T-helper 1 cell treated with Interleukin-12 subunit alpha and Interleukin-12 subunit beta and Interleukin-4 antibody, amounts not matched to agents 30 μg/mL and 1 μg/mL, for 36 hours (primary cell): Measurements from ENCODE around the gene PLIN3.
"Not testable (repeated sequence)": the region's sequence is repeated elsewhere in the genome, so short reads cannot be mapped to it uniquely, and the experiment has no call there.

Source experiments
- H3K27ac Mint-ChIP-seq: one replicate; pipeline ENCODE4 v1.8.0; 2021; ENCODE audit warnings: mild to moderate bottlenecking, mixed read lengths
- H3K27me3 Mint-ChIP-seq: one replicate; pipeline ENCODE4 v1.8.0; 2021; ENCODE audit warnings: low read depth, mixed read lengths
- H3K36me3 Mint-ChIP-seq: one replicate; pipeline ENCODE4 v1.8.0; 2021; ENCODE audit warnings: low read depth, mixed read lengths
- H3K4me1 Mint-ChIP-seq: one replicate; pipeline ENCODE4 v1.8.0; 2021; ENCODE audit warnings: low read depth, mixed read lengths
- H3K4me3 Mint-ChIP-seq: one replicate; pipeline ENCODE4 v1.8.0; 2021; ENCODE audit warnings: mild to moderate bottlenecking, moderate library complexity, mixed read lengths
- H3K9me3 Mint-ChIP-seq: one replicate; pipeline ENCODE4 v1.8.0; 2021; ENCODE audit warnings: mixed read lengths

PLIN3 gene

GRCh38 chr19:4906963-4907362 is 39.5 kb upstream of the PLIN3 start:
- H3K9me3 Mint-ChIP-seq = no peaks in the 10 kb centered on the region
- H3K4me1 Mint-ChIP-seq = peaks cover 9% of the 10 kb centered on the region
- H3K27ac Mint-ChIP-seq = no peak overlapping the region
- no peak overlapping the region for H3K4me3 Mint-ChIP-seq
- no peaks in the 10 kb centered on the region for H3K27me3 Mint-ChIP-seq
- H3K36me3 Mint-ChIP-seq = peaks cover 7% of the 10 kb centered on the region

GRCh38 chr19:4904481-4904880 is 37.0 kb upstream of the PLIN3 start:
- Mint-ChIP-seq H3K27me3 (no peaks in the 10 kb centered on the region), H3K4me3 (no peak overlapping the region), H3K36me3 (no peaks in the 10 kb centered on the region), H3K27ac (no peak overlapping the region), H3K4me1 (no peaks in the 10 kb centered on the region), H3K9me3 (no peaks in the 10 kb centered on the region)

GRCh38 chr19:4902796-4903195 is 35.3 kb upstream of the PLIN3 start, which contains the start of gene ARRDC5:
ARRDC5 (minus strand) TSS chr19:4902896; CDS start chr19:4902825, 71 bp downstream.
- H3K4me1 Mint-ChIP-seq = no peaks in the 10 kb centered on the region
- no peak within 1 kb of the TSS for H3K4me3 Mint-ChIP-seq
- no peak within 1 kb of the TSS for H3K27ac Mint-ChIP-seq
- no peaks in the 10 kb centered on the region for H3K36me3 Mint-ChIP-seq
- H3K9me3 Mint-ChIP-seq = no peaks in the 10 kb centered on the region
- no peaks in the 10 kb centered on the region for H3K27me3 Mint-ChIP-seq

- H3K27me3 Mint-ChIP-seq, H3K9me3 Mint-ChIP-seq, H3K36me3 Mint-ChIP-seq, H3K27ac Mint-ChIP-seq, H3K4me3 Mint-ChIP-seq, H3K4me1 Mint-ChIP-seq: not testable (repeated sequence)
Observed at GRCh38 chr19:4900879-4901278, 33.4 kb upstream of the PLIN3 start.

- Mint-ChIP-seq H3K9me3 (no peaks in the 10 kb centered on the region), H3K36me3 (no peaks in the 10 kb centered on the region), H3K4me3 (no peak overlapping the region), H3K4me1 (no peaks in the 10 kb centered on the region), H3K27me3 (no peaks in the 10 kb centered on the region), H3K27ac (no peak overlapping the region)
Observed at GRCh38 chr19:4897146-4897545, 29.7 kb upstream of the PLIN3 start.

- H3K4me3 Mint-ChIP-seq = no peak overlapping the region
- H3K4me1 Mint-ChIP-seq = no peaks in the 10 kb centered on the region
- H3K36me3 Mint-ChIP-seq = no peaks in the 10 kb centered on the region
- no peak overlapping the region for H3K27ac Mint-ChIP-seq
- H3K27me3 Mint-ChIP-seq = no peaks in the 10 kb centered on the region
- H3K9me3 Mint-ChIP-seq = no peaks in the 10 kb centered on the region
Observed at GRCh38 chr19:4896372-4896771, 28.9 kb upstream of the PLIN3 start.

- H3K4me3 Mint-ChIP-seq, H3K9me3 Mint-ChIP-seq, H3K27me3 Mint-ChIP-seq, H3K27ac Mint-ChIP-seq, H3K4me1 Mint-ChIP-seq, H3K36me3 Mint-ChIP-seq: not testable (repeated sequence)
Observed at GRCh38 chr19:4892962-4893361, 25.5 kb upstream of the PLIN3 start.

GRCh38 chr19:4891066-4891465 is 23.6 kb upstream of the PLIN3 start:
- Mint-ChIP-seq H3K36me3 (no peaks in the 10 kb centered on the region), H3K9me3 (no peaks in the 10 kb centered on the region), H3K27ac (no peak overlapping the region), H3K4me3 (no peak overlapping the region), H3K4me1 (no peaks in the 10 kb centered on the region), H3K27me3 (no peaks in the 10 kb centered on the region)

GRCh38 chr19:4889034-4889815 is 21.8 kb upstream of the PLIN3 start:
- Mint-ChIP-seq H3K27ac (no peak overlapping the region), H3K9me3 (no peaks in the 10 kb centered on the region), H3K4me3 (no peak overlapping the region), H3K4me1 (no peaks in the 10 kb centered on the region), H3K27me3 (no peaks in the 10 kb centered on the region), H3K36me3 (no peaks in the 10 kb centered on the region)

- not testable (repeated sequence) for H3K4me3 Mint-ChIP-seq, H3K27me3 Mint-ChIP-seq, H3K36me3 Mint-ChIP-seq, H3K4me1 Mint-ChIP-seq, H3K27ac Mint-ChIP-seq, H3K9me3 Mint-ChIP-seq
Observed at GRCh38 chr19:4887803-4888202, 20.3 kb upstream of the PLIN3 start.

GRCh38 chr19:4884993-4885392 is 17.5 kb upstream of the PLIN3 start:
- H3K27ac Mint-ChIP-seq, H3K9me3 Mint-ChIP-seq, H3K4me3 Mint-ChIP-seq, H3K27me3 Mint-ChIP-seq, H3K36me3 Mint-ChIP-seq, H3K4me1 Mint-ChIP-seq: not testable (repeated sequence)

- H3K4me3 Mint-ChIP-seq, H3K27me3 Mint-ChIP-seq, H3K36me3 Mint-ChIP-seq, H3K4me1 Mint-ChIP-seq, H3K9me3 Mint-ChIP-seq, H3K27ac Mint-ChIP-seq: not testable (repeated sequence)
Observed at GRCh38 chr19:4882874-4883273, 15.4 kb upstream of the PLIN3 start.

GRCh38 chr19:4879041-4879440 is 11.6 kb upstream of the PLIN3 start:
- no peaks in the 10 kb centered on the region for H3K27me3 Mint-ChIP-seq
- H3K27ac Mint-ChIP-seq = no peak overlapping the region
- H3K4me1 Mint-ChIP-seq = no peaks in the 10 kb centered on the region
- H3K36me3 Mint-ChIP-seq = no peaks in the 10 kb centered on the region
- H3K9me3 Mint-ChIP-seq = no peaks in the 10 kb centered on the region
- no peak overlapping the region for H3K4me3 Mint-ChIP-seq

- Mint-ChIP-seq H3K9me3 (no peaks in the 10 kb centered on the region), H3K27me3 (no peaks in the 10 kb centered on the region), H3K4me3 (no peak overlapping the region), H3K27ac (no peak overlapping the region), H3K36me3 (no peaks in the 10 kb centered on the region), H3K4me1 (no peaks in the 10 kb centered on the region)
Observed at GRCh38 chr19:4878491-4878968, 11.1 kb upstream of the PLIN3 start.

GRCh38 chr19:4877753-4878490 is 10.5 kb upstream of the PLIN3 start:
- no peak overlapping the region for H3K4me3 Mint-ChIP-seq
- no peak overlapping the region for H3K27ac Mint-ChIP-seq
- H3K36me3 Mint-ChIP-seq = no peaks in the 10 kb centered on the region
- no peaks in the 10 kb centered on the region for H3K4me1 Mint-ChIP-seq
- H3K27me3 Mint-ChIP-seq = no peaks in the 10 kb centered on the region
- no peaks in the 10 kb centered on the region for H3K9me3 Mint-ChIP-seq
